Measurements from ENCODE around the gene CCN2.

The CCN2 gene

DNA sequence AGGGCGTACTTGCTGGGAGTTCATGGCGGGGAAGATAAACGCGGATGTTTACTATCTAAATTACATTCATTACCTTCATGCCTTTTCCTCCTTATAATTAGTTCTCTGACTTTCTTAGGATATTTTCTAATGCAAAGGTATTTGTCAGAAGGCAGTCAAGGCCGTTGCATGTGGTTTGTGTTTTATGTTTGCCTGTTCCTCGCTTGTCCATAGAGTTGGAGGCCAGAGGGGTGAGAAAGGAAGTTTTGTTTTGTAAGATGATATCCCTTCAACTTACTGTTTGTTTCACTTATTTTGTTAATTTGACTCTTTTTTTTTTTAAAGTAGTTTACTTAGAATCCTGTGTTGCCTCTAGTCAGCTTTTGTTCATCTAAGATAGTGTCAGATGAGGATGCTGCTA lies 4.0 kb upstream of the CCN2 start:
- no peak overlapping the region for H3K4me3 ChIP-seq (ENCODE audit: low read depth in 1 of 2, low read length in 1 of 2)
- H3K36me3 ChIP-seq = no peaks in the 10 kb centered on the region
- peaks cover 0 to 2% of the 10 kb centered on the region in 2 experiments for H3K4me1 ChIP-seq (ENCODE audit: control insufficient read depth in 1 of 2, insufficient read depth in 1 of 2, low read depth in 1 of 2, low read length in 1 of 2)
- H3K9me3 ChIP-seq = no peaks in the 10 kb centered on the region
- TF ChIP-seq, protein P1, sequence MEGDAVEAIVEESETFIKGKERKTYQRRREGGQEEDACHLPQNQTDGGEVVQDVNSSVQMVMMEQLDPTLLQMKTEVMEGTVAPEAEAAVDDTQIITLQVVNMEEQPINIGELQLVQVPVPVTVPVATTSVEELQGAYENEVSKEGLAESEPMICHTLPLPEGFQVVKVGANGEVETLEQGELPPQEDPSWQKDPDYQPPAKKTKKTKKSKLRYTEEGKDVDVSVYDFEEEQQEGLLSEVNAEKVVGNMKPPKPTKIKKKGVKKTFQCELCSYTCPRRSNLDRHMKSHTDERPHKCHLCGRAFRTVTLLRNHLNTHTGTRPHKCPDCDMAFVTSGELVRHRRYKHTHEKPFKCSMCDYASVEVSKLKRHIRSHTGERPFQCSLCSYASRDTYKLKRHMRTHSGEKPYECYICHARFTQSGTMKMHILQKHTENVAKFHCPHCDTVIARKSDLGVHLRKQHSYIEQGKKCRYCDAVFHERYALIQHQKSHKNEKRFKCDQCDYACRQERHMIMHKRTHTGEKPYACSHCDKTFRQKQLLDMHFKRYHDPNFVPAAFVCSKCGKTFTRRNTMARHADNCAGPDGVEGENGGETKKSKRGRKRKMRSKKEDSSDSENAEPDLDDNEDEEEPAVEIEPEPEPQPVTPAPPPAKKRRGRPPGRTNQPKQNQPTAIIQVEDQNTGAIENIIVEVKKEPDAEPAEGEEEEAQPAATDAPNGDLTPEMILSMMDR (IDR thresholded peaks at IDR 0.05) = no peak
- H3K27me3 ChIP-seq = peaks cover 59% of the 10 kb centered on the region
- no peak overlapping the region for H3K27ac ChIP-seq

DNA sequence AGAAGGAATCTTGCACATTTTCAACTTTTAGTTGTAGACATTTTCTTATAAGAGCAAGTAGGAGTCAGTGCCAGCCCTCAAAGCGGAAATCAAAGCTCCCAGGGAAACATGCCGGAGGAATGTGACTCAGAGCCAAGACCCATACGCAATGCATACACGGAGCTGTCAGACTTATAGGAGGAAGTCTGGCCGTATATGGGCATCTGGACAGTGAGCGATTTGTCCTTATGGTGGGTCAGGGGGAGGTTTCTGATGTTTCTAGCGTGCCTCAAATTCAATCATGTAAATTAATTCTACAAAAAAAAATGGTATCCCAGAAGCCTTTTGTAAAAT lies 3.6 kb upstream of the CCN2 start:
- H3K4me3 ChIP-seq (ENCODE audit: low read depth in 1 of 2, low read length in 1 of 2) = no peak overlapping the region
- H3K27ac ChIP-seq = no peak overlapping the region
- H3K27me3 ChIP-seq = peaks cover 63% of the 10 kb centered on the region
- no peaks in the 10 kb centered on the region for H3K36me3 ChIP-seq
- no peaks in the 10 kb centered on the region for H3K9me3 ChIP-seq
- peaks cover 0 to 2% of the 10 kb centered on the region in 2 experiments for H3K4me1 ChIP-seq (ENCODE audit: control insufficient read depth in 1 of 2, insufficient read depth in 1 of 2, low read depth in 1 of 2, low read length in 1 of 2)
- TF ChIP-seq, protein P1 (IDR thresholded peaks at IDR 0.05) = no peak

DNA sequence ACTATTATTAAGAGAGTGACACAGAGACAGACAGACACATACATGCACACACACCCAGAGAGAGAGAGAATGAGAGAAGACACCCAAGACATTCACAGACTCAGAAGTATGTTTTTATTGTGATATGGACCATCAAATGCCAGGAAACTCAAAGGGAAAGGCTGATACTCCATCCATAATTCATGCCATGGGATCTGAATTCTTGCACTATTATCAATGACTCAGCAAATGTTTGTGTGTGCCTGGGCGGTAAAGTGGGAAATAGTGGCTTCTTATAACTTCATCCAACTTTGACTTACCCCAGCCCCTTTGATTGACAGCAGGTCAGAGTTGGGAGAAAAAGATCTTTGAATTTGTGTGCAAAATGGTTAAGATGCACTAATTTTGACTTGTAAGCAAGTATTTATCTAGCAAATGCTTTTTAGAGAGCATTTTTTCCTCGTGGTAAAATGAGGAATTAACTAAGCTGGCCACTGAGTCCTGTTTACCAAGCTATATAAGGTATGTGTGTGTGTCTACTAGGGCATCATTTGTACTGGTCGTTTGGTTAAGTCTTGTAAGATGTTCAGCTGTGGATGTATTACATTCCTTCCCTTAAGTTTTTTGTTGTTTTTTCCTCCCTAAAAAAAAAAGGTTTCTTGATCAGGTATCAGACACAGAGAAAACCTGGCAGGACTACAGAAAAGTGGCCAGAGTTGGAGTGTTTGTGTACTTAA lies 3.0 kb upstream of the CCN2 start:
- H3K27me3 ChIP-seq = peaks cover 69% of the 10 kb centered on the region
- TF ChIP-seq, protein P1 (IDR thresholded peaks at IDR 0.05) = no peak

DNA sequence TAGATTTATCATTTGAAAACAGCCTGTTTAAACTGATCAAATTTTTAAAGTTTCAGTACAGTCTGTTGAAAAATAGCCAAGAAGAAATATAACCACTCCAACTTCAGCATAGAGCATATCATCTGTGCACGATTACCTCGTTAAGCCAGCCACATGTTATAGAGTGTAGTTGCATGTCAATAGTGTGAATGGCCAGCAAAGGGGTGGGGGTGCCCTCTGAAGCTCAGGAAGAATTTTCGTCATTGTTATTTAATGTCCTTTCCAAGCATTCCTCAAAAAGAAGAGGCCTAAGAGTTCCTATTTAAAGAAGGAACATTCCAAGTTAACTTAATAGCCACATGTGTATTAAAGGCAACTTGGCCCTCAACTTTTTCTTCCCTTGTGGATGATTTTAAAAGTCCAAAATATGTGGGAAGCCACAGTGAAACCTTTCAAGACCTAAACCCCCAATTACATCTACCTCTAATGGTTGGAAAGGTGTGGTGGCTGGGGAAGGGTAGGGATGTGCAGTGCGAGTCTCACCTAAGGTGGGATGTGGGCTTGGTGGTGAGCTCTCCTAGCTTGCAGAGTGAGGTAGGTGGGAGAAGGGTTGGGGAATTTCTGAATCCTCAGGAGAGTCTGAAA lies 1.8 kb upstream of the CCN2 start:
- H3K36me3 ChIP-seq = no peaks in the 10 kb centered on the region
- no peaks in the 10 kb centered on the region for H3K9me3 ChIP-seq
- no peak overlapping the region for H3K27ac ChIP-seq
- no peak overlapping the region for H3K4me3 ChIP-seq (ENCODE audit: low read depth in 1 of 2, low read length in 1 of 2)
- peaks cover 81% of the 10 kb centered on the region for H3K27me3 ChIP-seq
- peaks cover 0 to 2% of the 10 kb centered on the region in 2 experiments for H3K4me1 ChIP-seq (ENCODE audit: control insufficient read depth in 1 of 2, insufficient read depth in 1 of 2, low read depth in 1 of 2, low read length in 1 of 2)
- TF ChIP-seq, protein P1 (IDR thresholded peaks at IDR 0.05) = no peak

More for the DNA sequence above, 3.0 kb upstream of the CCN2 start:
- Histone ChIP-seq H3K27ac (no peak overlapping the region), H3K9me3 (no peaks in the 10 kb centered on the region), H3K4me1 (ENCODE audit: control insufficient read depth in 1 of 2, insufficient read depth in 1 of 2, low read depth in 1 of 2, low read length in 1 of 2) (peaks cover 0 to 2% of the 10 kb centered on the region in 2 experiments), H3K4me3 (ENCODE audit: low read depth in 1 of 2, low read length in 1 of 2) (no peak overlapping the region), H3K36me3 (no peaks in the 10 kb centered on the region)

DNA sequence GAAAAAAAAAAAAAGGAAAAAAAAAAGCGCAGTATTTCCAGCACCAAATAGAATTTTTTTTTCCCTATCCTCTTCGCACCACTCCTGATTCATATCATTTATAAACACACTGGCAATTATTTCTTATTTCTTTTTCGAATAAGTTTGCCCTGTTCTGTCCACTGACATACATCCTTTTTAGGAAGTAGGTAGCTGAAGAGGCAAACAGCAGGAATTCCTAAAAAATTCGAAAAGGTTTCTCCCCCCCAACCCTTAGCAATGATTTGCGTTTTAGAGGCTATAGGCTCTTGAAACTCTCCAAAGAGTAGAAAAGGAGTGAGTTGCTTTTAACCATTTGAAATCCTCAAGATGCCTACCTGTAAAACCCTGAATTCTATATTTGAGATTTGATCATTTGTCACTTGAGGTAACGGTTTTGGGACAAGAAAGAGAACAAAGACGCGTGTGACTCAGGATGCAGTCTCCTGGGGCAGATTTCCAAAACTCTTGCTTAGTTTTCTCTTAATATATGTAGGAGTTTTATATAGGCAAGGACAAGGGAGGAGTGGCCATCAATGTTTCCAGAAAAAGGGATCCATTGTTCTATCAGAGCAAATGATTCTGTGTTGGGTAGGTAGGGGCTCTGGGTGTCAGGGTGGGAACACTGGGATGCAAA lies 531 bp upstream of the CCN2 start:
- H3K27me3 ChIP-seq = peaks cover 94% of the 10 kb centered on the region
- H3K4me3 ChIP-seq (ENCODE audit: low read depth in 1 of 2, low read length in 1 of 2) = no peak overlapping the region
- H3K27ac ChIP-seq = no peak overlapping the region

More for the DNA sequence above, 531 bp upstream of the CCN2 start:
- TF ChIP-seq, protein P1 (IDR thresholded peaks at IDR 0.05) = no peak
- Histone ChIP-seq H3K36me3 (no peaks in the 10 kb centered on the region), H3K4me1 (ENCODE audit: control insufficient read depth in 1 of 2, insufficient read depth in 1 of 2, low read depth in 1 of 2, low read length in 1 of 2) (peaks cover 0 to 2% of the 10 kb centered on the region in 2 experiments), H3K9me3 (no peaks in the 10 kb centered on the region)
